PFSK-1 (cell line): ENCODE results near the gene NOD2.

Source experiments
- FOXP2 ChIP-seq: optimal IDR thresholded peaks from 2 replicates; pipeline ENCODE3; 2011; ENCODE audit warnings: borderline replicate concordance, control low read depth, inconsistent platforms; ENCODE audit not compliant: insufficient read depth; ENCODE audit errors: extremely low read length, extremely low read depth
- POLR2AphosphoS5 ChIP-seq: IDR thresholded peaks from 2 replicates; pipeline ENCODE4 v1.6.1; 2012; ENCODE audit warnings: low read depth, mild to moderate bottlenecking, control low read depth, low read length, moderate library complexity
- REST ChIP-seq, 2 experiments: IDR thresholded peaks; 2 replicates each; pipeline versions ENCODE4 v1.6.1 to v1.8.0; 2011 to 2012; ENCODE audit warnings: low read depth in 2 of 2, low read length in 2 of 2, control low read depth in 1 of 2, inconsistent platforms in 1 of 2, mild to moderate bottlenecking in 1 of 2, moderate library complexity in 1 of 2; ENCODE audit not compliant: insufficient read depth in 1 of 2
- SIN3A ChIP-seq: IDR thresholded peaks from 2 replicates; pipeline ENCODE4 v1.6.1; 2012; ENCODE audit warnings: mild to moderate bottlenecking, low read length, moderate library complexity, borderline replicate concordance; ENCODE audit not compliant: insufficient read depth
- TAF1 ChIP-seq: IDR thresholded peaks from 2 replicates; pipeline ENCODE4 v1.6.1; 2012; ENCODE audit warnings: low read length, control low read depth, borderline replicate concordance; ENCODE audit not compliant: insufficient read depth

The NOD2 gene

GRCh38 chr16:50733468-50733867 is 40.1 kb downstream of the NOD2 start:
- no peak for TF ChIP-seq TAF1
- no peak for TF ChIP-seq FOXP2
- TF ChIP-seq POLR2AphosphoS5, result no peak
- TF ChIP-seq SIN3A, result no peak
- TF ChIP-seq REST (IDR thresholded peaks at IDR 0.05; ENCODE audit: insufficient read depth in 1 of 2, low read depth in 2 of 2, low read length in 2 of 2), result no peak

DNA sequence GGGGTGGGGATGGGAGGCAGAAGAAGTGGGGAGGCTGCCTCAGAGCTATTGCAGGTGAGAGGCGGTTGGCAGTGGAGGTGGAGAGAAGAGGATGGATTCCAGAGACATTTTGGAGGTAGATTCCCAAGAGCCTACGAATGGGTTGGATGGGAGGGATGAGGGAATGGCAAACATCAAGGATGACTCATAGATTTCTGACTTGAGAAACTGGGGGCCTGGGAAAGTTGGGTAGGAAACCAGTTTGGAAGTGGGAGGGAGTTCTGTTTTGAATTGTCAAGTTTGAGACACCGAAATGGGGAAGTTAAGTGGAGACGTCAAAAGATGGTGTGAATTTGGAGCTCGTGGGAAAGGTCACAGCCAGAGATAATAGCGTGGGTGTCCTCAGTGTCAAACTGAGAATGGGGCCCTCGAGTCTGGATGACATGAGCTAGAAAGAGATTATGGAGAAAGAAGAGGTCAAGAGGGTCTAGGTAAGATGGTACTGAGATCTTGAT is 42.3 kb downstream of the NOD2 start:
- no peak for TF ChIP-seq SIN3A
- no peak for TF ChIP-seq REST (IDR thresholded peaks at IDR 0.05; ENCODE audit: insufficient read depth in 1 of 2, low read depth in 2 of 2, low read length in 2 of 2)
- TF ChIP-seq POLR2AphosphoS5, result no peak
- no peak for TF ChIP-seq FOXP2
- no peak for TF ChIP-seq TAF1

DNA sequence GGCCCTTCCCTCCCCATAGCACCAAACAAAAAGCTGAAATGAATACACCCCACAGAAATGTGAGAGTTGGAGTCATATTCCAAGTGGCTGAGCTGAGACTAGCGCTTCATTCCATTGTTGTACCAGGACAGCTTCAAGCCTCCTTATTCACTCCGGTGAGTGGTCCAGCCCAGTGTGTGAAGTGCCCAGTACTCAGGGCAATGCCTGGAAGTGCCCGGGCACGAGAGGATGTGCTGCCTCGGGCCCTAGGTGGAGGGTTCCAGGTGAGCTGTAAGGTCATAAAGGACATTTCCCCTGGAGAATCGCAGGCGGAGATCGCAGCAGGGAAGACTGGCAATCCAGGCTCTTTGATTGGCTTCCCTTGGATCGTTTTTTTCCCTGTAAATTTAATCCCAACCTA is 43.0 kb downstream of the NOD2 start:
- TF ChIP-seq FOXP2 (no peak), REST (IDR thresholded peaks at IDR 0.05; ENCODE audit: insufficient read depth in 1 of 2, low read depth in 2 of 2, low read length in 2 of 2) (no peak), POLR2AphosphoS5 (no peak), TAF1 (no peak), SIN3A (no peak)

- no peak for TF ChIP-seq FOXP2
- TF ChIP-seq TAF1, result no peak
- no peak for TF ChIP-seq REST (IDR thresholded peaks at IDR 0.05; ENCODE audit: insufficient read depth in 1 of 2, low read depth in 2 of 2, low read length in 2 of 2)
- no peak for TF ChIP-seq POLR2AphosphoS5
- TF ChIP-seq SIN3A, result no peak
Observed at GRCh38 chr16:50737420-50737959, 44.1 kb downstream of the NOD2 start.
